ENCODE measurements around the gene RCCD1. TPM values are rescaled to one million over a fixed set of nuclear protein-coding genes. Genes with fewer than 3 reads are reported as not detected.

The RCCD1 gene
- total and polyA plus RNA-seq, 2 of the 8 experiments (the other 6 are each of a cell fraction or from before 2014, with no cell fraction given): 9.9 to 18.8 TPM

GRCh38 chr15:90982135-90982534, 27.5 kb downstream of the RCCD1 start:
- H3K4me1 ChIP-seq (replicated peaks in 1 of 4; ENCODE audit: control insufficient read depth in 3 of 4, insufficient read depth in 4 of 4, low read length in 3 of 4): no peaks in the 10 kb centered on the region
- H3K56ac ChIP-seq (replicated peaks; ENCODE audit: insufficient read length, low read depth, low read length): no peak overlapping the region
- ChIA-PET CTCF (ENCODE audit: partially characterized antibody) (interaction anchor here (0.9 to 2.4 kb wide), 4 partner anchors 8 to 50 kb away, joined by 3 to 8 read pairs (median 6); partner anchors contain the start of gene HDDC3), POLR2A (ENCODE audit: partially characterized antibody) (interaction anchor here (0.9 kb wide), 1 partner anchor 11 kb away, joined by 3 read pairs; no protein-coding TSS in a partner anchor)
- no peak overlapping the region for H3K4me3 ChIP-seq (ENCODE audit: extremely low read depth in 1 of 4, insufficient read depth in 2 of 4, low read depth in 3 of 4, low read length in 4 of 4)
- no peak overlapping the region for H2BK12ac ChIP-seq (ENCODE audit: low read depth, low read length)
- no peak overlapping the region for H2BK20ac ChIP-seq (ENCODE audit: low read length)
- H2AFZ ChIP-seq (ENCODE audit: low read length): no peak overlapping the region
- H3K14ac ChIP-seq (ENCODE audit: insufficient read length): no peak overlapping the region
- H3K27me3 ChIP-seq (replicated peaks in 1 of 4; ENCODE audit: control insufficient read depth in 3 of 4, extremely low read depth in 1 of 4, insufficient read depth in 3 of 4, low read length in 3 of 4): no peaks in the 10 kb centered on the region
- H2AK5ac ChIP-seq (ENCODE audit: low read depth, low read length): no peak overlapping the region
- H4K8ac ChIP-seq (ENCODE audit: extremely low read depth, insufficient read depth, low read length): no peak overlapping the region
- no peak overlapping the region for H2BK15ac ChIP-seq (ENCODE audit: low read length)
- no peaks in the 10 kb centered on the region for H3K9me3 ChIP-seq (ENCODE audit: insufficient read depth in 2 of 2, low read depth in 1 of 2, low read length in 1 of 2)
- TF ChIP-seq PHF8 (conservative IDR thresholded peaks at IDR 0.05; ENCODE audit: low read depth, low read length) (no peak), SIRT6 (IDR thresholded peaks at IDR 0.05; ENCODE audit: low read length) (no peak), GTF2F1 (IDR thresholded peaks at IDR 0.05; ENCODE audit: borderline replicate concordance, low read depth, low read length) (no peak)
- FAIRE-seq (no peak), DNase-seq (ENCODE audit: low read depth in 1 of 2, low spot score in 2 of 2) (no peak)
- no peak overlapping the region for H3K27ac ChIP-seq (ENCODE audit: low read depth, low read length)
- no peak overlapping the region for H3K4me2 ChIP-seq (ENCODE audit: insufficient read depth in 1 of 2, low read depth in 2 of 2, low read length in 2 of 2)
- H3K79me2 ChIP-seq (ENCODE audit: control insufficient read depth in 1 of 2, insufficient read depth in 2 of 2, low read length in 2 of 2): peaks cover 13 to 34% of the 10 kb centered on the region in 2 experiments
- H2BK5ac ChIP-seq (ENCODE audit: low read depth, low read length): no peak overlapping the region
- no peak overlapping the region for H4K91ac ChIP-seq (replicated peaks; ENCODE audit: insufficient read length, low read length)
- no peak overlapping the region for H3K4ac ChIP-seq (replicated peaks; ENCODE audit: insufficient read length, low read depth, low read length)
- no peak overlapping the region for H2BK120ac ChIP-seq (replicated peaks; ENCODE audit: low read depth, low read length)
- H3K36me3 ChIP-seq (ENCODE audit: control insufficient read depth in 2 of 4, insufficient read depth in 4 of 4, low read length in 3 of 4): peaks cover 43 to 72% (median 59%) of the 10 kb centered on the region in 4 experiments
- 84% methylated on average over 4 of the region's 5 CpGs; no CpG with 5 or more reads in 1 of the 2 experiments for WGBS, 2 experiments (ENCODE audit: extremely low coverage in 1 of 2, insufficient coverage in 1 of 2, insufficient read length in 1 of 2, insufficient replicate concordance in 2 of 2, low coverage in 1 of 2, low lambda C conversion rate in 2 of 2, missing lambda C conversion rate in 1 of 2)
- no peaks in the 10 kb centered on the region for H3K79me1 ChIP-seq (ENCODE audit: low read depth, low read length)
- H3K23me2 ChIP-seq (ENCODE audit: low read depth, low read length): no peaks in the 10 kb centered on the region
- peaks cover 4 to 10% of the 10 kb centered on the region in 2 experiments for H4K20me1 ChIP-seq (replicated peaks in 1 of 2; ENCODE audit: control insufficient read depth in 1 of 2, insufficient read depth in 2 of 2, low read length in 2 of 2)
- no peak overlapping the region for H3K18ac ChIP-seq (ENCODE audit: extremely low read depth, low read length)
- H3K9ac ChIP-seq (replicated peaks in 1 of 4; ENCODE audit: extremely low read depth in 1 of 4, low read depth in 3 of 4, low read length in 3 of 4): no peak overlapping the region
- H3K23ac ChIP-seq (ENCODE audit: insufficient read length): no peak overlapping the region
- no peak overlapping the region for H4K5ac ChIP-seq (ENCODE audit: insufficient read length, low read depth, low read length)

All from H1 (cell line).